IPS DF 6.9 (cell line): ENCODE measurements around the gene SLC6A18.

Experiments
- DNase-seq: peaks from one replicate; pipeline ENCODE4 v3.0.0-alpha.2; 2013; ENCODE audit warnings: low read depth, low spot score
- H3K27ac ChIP-seq: one replicate; pipeline ENCODE4 v1.5.1; 2013; ENCODE audit warnings: low read length, control low read depth
- H3K27me3 ChIP-seq: 2 replicates; pipeline ENCODE4 v1.6.1; 2013; ENCODE audit warnings: mild to moderate bottlenecking, low read length; ENCODE audit not compliant: control insufficient read depth, insufficient read depth
- H3K36me3 ChIP-seq: 2 replicates; pipeline ENCODE4 v1.6.1; 2013; ENCODE audit warnings: low read length; ENCODE audit not compliant: control insufficient read depth, insufficient read depth
- H3K4me1 ChIP-seq: 2 replicates; pipeline ENCODE4 v1.6.1; 2013; ENCODE audit warnings: low read length; ENCODE audit not compliant: control insufficient read depth, insufficient read depth
- H3K4me3 ChIP-seq: 2 replicates; pipeline ENCODE4 v1.5.1; 2013; ENCODE audit warnings: mild to moderate bottlenecking, low read length
- H3K9me3 ChIP-seq: 2 replicates; pipeline ENCODE4 v1.6.1; 2013; ENCODE audit warnings: low read length, inconsistent platforms; ENCODE audit not compliant: control insufficient read depth, insufficient read depth
- WGBS: extraction: QIAGEN DNeasy Blood & Tissue Kit; methylation state at CpG from one replicate; pipeline ENCODE4 v1.1.7; 2013; ENCODE audit warnings: mixed read lengths, missing lambda C conversion rate; ENCODE audit not compliant: insufficient read length, insufficient coverage; 5-methylcytosine and 5-hydroxymethylcytosine counted together

The SLC6A18 gene

GRCh38 chr5:1203968-1204692, 21.1 kb upstream of the SLC6A18 start:
- Histone ChIP-seq H3K9me3 (no peaks in the 10 kb centered on the region), H3K36me3 (no peaks in the 10 kb centered on the region), H3K4me1 (no peaks in the 10 kb centered on the region; the same call in 1 of the 2 replicates), H3K27me3 (no peaks in the 10 kb centered on the region), H3K27ac (no peak overlapping the region), H3K4me3 (no peak overlapping the region)
- no peak for DNase-seq
- no CpG with 5 or more reads among the region's 25 CpGs for WGBS

GRCh38 chr5:1204693-1205242, 20.4 kb upstream of the SLC6A18 start:
- no peak for DNase-seq
- H3K4me3 ChIP-seq: no peak overlapping the region
- H3K27me3 ChIP-seq: no peaks in the 10 kb centered on the region
- no peaks in the 10 kb centered on the region for H3K36me3 ChIP-seq
- H3K9me3 ChIP-seq: no peaks in the 10 kb centered on the region
- H3K4me1 ChIP-seq: no peaks in the 10 kb centered on the region; the same call in 1 of the 2 replicates
- no CpG with 5 or more reads among the region's 18 CpGs for WGBS
- no peak overlapping the region for H3K27ac ChIP-seq

GRCh38 chr5:1205255-1206180, 19.7 kb upstream of the SLC6A18 start:
- no peaks in the 10 kb centered on the region for H3K27me3 ChIP-seq
- no peak for DNase-seq
- H3K4me3 ChIP-seq: no peak overlapping the region
- H3K36me3 ChIP-seq: no peaks in the 10 kb centered on the region
- no peak overlapping the region for H3K27ac ChIP-seq
- H3K4me1 ChIP-seq: no peaks in the 10 kb centered on the region; the same call in 1 of the 2 replicates
- no CpG with 5 or more reads among the region's 11 CpGs for WGBS
- H3K9me3 ChIP-seq: no peaks in the 10 kb centered on the region

- no peak overlapping the region for H3K4me3 ChIP-seq
- DNase-seq: no peak
- H3K9me3 ChIP-seq: no peaks in the 10 kb centered on the region
- H3K4me1 ChIP-seq: no peaks in the 10 kb centered on the region; the same call in 1 of the 2 replicates
- no peak overlapping the region for H3K27ac ChIP-seq
- no peaks in the 10 kb centered on the region for H3K36me3 ChIP-seq
- no CpG with 5 or more reads among the region's 49 CpGs for WGBS
- no peaks in the 10 kb centered on the region for H3K27me3 ChIP-seq
Observed at GRCh38 chr5:1206521-1207412, 18.4 kb upstream of the SLC6A18 start.

GRCh38 chr5:1207555-1207954, 17.6 kb upstream of the SLC6A18 start:
- no peak for DNase-seq
- no peak overlapping the region for H3K4me3 ChIP-seq
- H3K36me3 ChIP-seq: no peaks in the 10 kb centered on the region
- no CpG with 5 or more reads among the region's 6 CpGs for WGBS
- H3K4me1 ChIP-seq: no peaks in the 10 kb centered on the region; the same call in 1 of the 2 replicates
- no peaks in the 10 kb centered on the region for H3K9me3 ChIP-seq
- no peaks in the 10 kb centered on the region for H3K27me3 ChIP-seq
- H3K27ac ChIP-seq: no peak overlapping the region

- Histone ChIP-seq H3K36me3 (no peaks in the 10 kb centered on the region; the same call in 1 of the 2 replicates), H3K27me3 (no peaks in the 10 kb centered on the region), H3K4me1 (no peaks in the 10 kb centered on the region; the same call in 1 of the 2 replicates), H3K4me3 (no peak overlapping the region), H3K27ac (no peak overlapping the region), H3K9me3 (no peaks in the 10 kb centered on the region)
- DNase-seq: no peak
- WGBS: no CpG with 5 or more reads among the region's 17 CpGs
Observed at GRCh38 chr5:1208221-1208742, 16.9 kb upstream of the SLC6A18 start.

GRCh38 chr5:1208743-1209488, 16.3 kb upstream of the SLC6A18 start:
- no peak overlapping the region for H3K4me3 ChIP-seq
- no peak for DNase-seq
- H3K27me3 ChIP-seq: no peaks in the 10 kb centered on the region
- H3K9me3 ChIP-seq: no peaks in the 10 kb centered on the region
- no peaks in the 10 kb centered on the region; the same call in 1 of the 2 replicates for H3K36me3 ChIP-seq
- no CpG with 5 or more reads among the region's 24 CpGs for WGBS
- H3K27ac ChIP-seq: no peak overlapping the region
- H3K4me1 ChIP-seq: no peaks in the 10 kb centered on the region; the same call in 1 of the 2 replicates

DNA sequence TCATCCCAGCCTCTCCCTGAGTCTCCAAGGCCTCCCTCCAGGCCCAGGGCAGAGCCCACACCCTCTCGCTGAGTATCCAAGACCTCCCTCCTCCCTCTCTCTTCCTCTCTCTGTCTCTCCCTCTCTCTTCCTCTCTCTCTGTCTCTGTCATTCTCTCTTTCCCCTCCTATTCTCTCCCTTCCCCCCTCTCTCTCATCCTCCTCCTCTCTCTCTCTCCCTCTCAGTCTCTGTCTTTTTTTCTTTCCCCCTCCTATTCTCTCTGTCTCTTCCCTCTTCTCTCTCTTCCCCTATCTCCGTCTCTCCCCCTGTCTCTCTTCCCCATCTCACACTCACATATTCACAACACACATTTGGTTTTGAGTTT, 15.7 kb upstream of the SLC6A18 start:
- Histone ChIP-seq H3K27ac (no peak overlapping the region), H3K27me3 (no peaks in the 10 kb centered on the region), H3K36me3 (no peaks in the 10 kb centered on the region; the same call in 1 of the 2 replicates), H3K4me3 (no peak overlapping the region), H3K9me3 (no peaks in the 10 kb centered on the region), H3K4me1 (no peaks in the 10 kb centered on the region)
- 100% methylated on average over 1 of the region's 2 CpGs for WGBS
- no peak for DNase-seq
